K562 (cell line): ENCODE measurements around the gene COL4A2. TPM values are rescaled to one million over a fixed set of nuclear protein-coding genes. Genes with fewer than 3 reads are reported as not detected.

ENCODE experiments used
- ATAC-seq: fragments of 200-7000 bp; cut with Tn5 transposase; 3 replicates; pipeline ENCODE4 v1.9.1; 2020; ENCODE audit warnings: moderate library complexity
- BruUV-seq: library from RNA; stranded (reverse); fragments of 400-500 nt; replicated peaks from 2 replicates; lab custom pipeline; 2021; lab: Mats Ljungman, UMichigan
- CTCF ChIA-PET: fragments of 300-600 bp; formaldehyde crosslinking; extraction: SDS; loops from one replicate; lab custom pipeline; 2021; ENCODE audit warnings: low intra/inter-chr PET ratio; lab: Yijun Ruan, JAX
- POLR2A ChIA-PET: fragments of 300-600, 350-650 bp; sonication (Branson Sonifier 250); formaldehyde crosslinking; extraction: SDS; loops from one replicate; lab custom pipeline; 2021; ENCODE audit warnings: antibody characterized with exemption, inconsistent platforms; lab: Yijun Ruan, JAX
- DNase-seq, 4 experiments: peaks; one replicate each; pipeline versions ENCODE4 v3.0.0 to v3.0.0-alpha.2; 2011 to 2018; ENCODE audit warnings: low spot score in 3 of 4, mixed read lengths in 3 of 4; ENCODE audit errors: extremely low read depth in 1 of 4
- FAIRE-seq: peaks from 2 replicates; lab custom pipeline; 2011; peaks lifted over from hg19 to GRCh38; lab: Jason Lieb, UNC
- H2AFZ ChIP-seq: 2 replicates; pipeline ENCODE4 v1.6.0; 2011; ENCODE audit warnings: low read depth, low read length, control low read depth, inconsistent platforms
- H3K27ac ChIP-seq: fragments of 200-600 bp; 3 replicates; pipeline ENCODE4 v1.8.0; 2011; ENCODE audit warnings: low read depth, mild to moderate bottlenecking, control low read depth, inconsistent platforms, low read length, moderate library complexity, mixed read lengths; ENCODE audit errors: extremely low read depth
- H3K27me3 ChIP-seq, 2 experiments: fragments of 300-600 bp in 1 of 2; 2 replicates in 1 of 2; 3 replicates in 1 of 2; pipeline versions ENCODE4 v1.6.0 to v1.8.0; 2011; ENCODE audit warnings: inconsistent platforms in 2 of 2, low read length in 2 of 2, mild to moderate bottlenecking in 1 of 2, mixed read lengths in 1 of 2, moderate library complexity in 1 of 2; ENCODE audit not compliant: control insufficient read depth in 2 of 2, insufficient read depth in 2 of 2
- H3K36me3 ChIP-seq: fragments of 300-600 bp; 3 replicates; pipeline ENCODE4 v1.8.0; 2011; ENCODE audit warnings: mild to moderate bottlenecking, low read length, inconsistent platforms; ENCODE audit not compliant: control insufficient read depth, insufficient read depth
- H3K4me1 ChIP-seq, 2 experiments: fragments of 200-600 bp in 1 of 2; replicated peaks in 1 of 2; 2 replicates in 1 of 2; 3 replicates in 1 of 2; pipeline versions ENCODE4 v1.5.1 to v1.8.0; 2011; ENCODE audit warnings: inconsistent platforms in 2 of 2, low read length in 2 of 2, mild to moderate bottlenecking in 1 of 2, mixed read lengths in 1 of 2, moderate library complexity in 1 of 2; ENCODE audit not compliant: control insufficient read depth in 2 of 2, insufficient read depth in 2 of 2
- H3K4me2 ChIP-seq: 2 replicates; pipeline ENCODE4 v1.6.1; 2011; ENCODE audit warnings: low read length, control low read depth, inconsistent platforms, mixed read lengths; ENCODE audit not compliant: insufficient read depth
- H3K4me3 ChIP-seq: fragments of 200-600 bp; sonication (generic), shearing (Covaris generic); 2 replicates; pipeline ENCODE4 v1.5.1; 2016; ENCODE audit warnings: control low read depth, inconsistent platforms
- H3K79me2 ChIP-seq: fragments of 200-600 bp; 3 replicates; pipeline ENCODE4 v1.8.0; 2011; ENCODE audit warnings: low read length, inconsistent platforms; ENCODE audit not compliant: control insufficient read depth, insufficient read depth
- H3K9ac ChIP-seq, 2 experiments: 2 replicates each; pipeline versions ENCODE4 v1.6.0 to v1.6.1; 2011; ENCODE audit warnings: low read depth in 2 of 2, low read length in 2 of 2, control low read depth in 1 of 2, inconsistent platforms in 1 of 2, mild to moderate bottlenecking in 1 of 2, mixed read lengths in 1 of 2; ENCODE audit not compliant: insufficient read depth in 1 of 2
- H3K9me1 ChIP-seq: one replicate; pipeline ENCODE4 v1.6.0; 2011; ENCODE audit warnings: inconsistent platforms, mild to moderate bottlenecking, low read length, moderate library complexity; ENCODE audit not compliant: control insufficient read depth, insufficient read depth
- H3K9me3 ChIP-seq: replicated peaks from 2 replicates; pipeline ENCODE4 v1.5.1; 2011; ENCODE audit warnings: low read depth, low read length, inconsistent platforms; ENCODE audit not compliant: control insufficient read depth, insufficient read depth
- H4K20me1 ChIP-seq: replicated peaks from 2 replicates; pipeline ENCODE4 v1.6.1; 2011; ENCODE audit warnings: low read length, inconsistent platforms, mixed read lengths; ENCODE audit not compliant: control insufficient read depth, insufficient read depth
- CBFB ChIP-seq: sonication (generic); formaldehyde crosslinking; IDR thresholded peaks from 2 replicates; pipeline ENCODE4 v1.4.0; 2020; ENCODE audit warnings: mild to moderate bottlenecking, missing genetic modification reagents
- EP300 ChIP-seq: IDR thresholded peaks from 2 replicates; pipeline ENCODE4 v1.6.1; 2012; ENCODE audit warnings: low read length, improper control_type of control experiment
- NFATC3 ChIP-seq: fragments of 450-650 bp; IDR thresholded peaks from 2 replicates; pipeline ENCODE4 v1.6.1; 2017; ENCODE audit warnings: mild to moderate bottlenecking
- NFE2L1 ChIP-seq: fragments of 450-650 bp; IDR thresholded peaks from 2 replicates; pipeline ENCODE4 v1.6.1; 2016; ENCODE audit warnings: missing genetic modification characterization, low read depth, mild to moderate bottlenecking, missing compliant biosample characterization, moderate library complexity, borderline replicate concordance
- NFIC ChIP-seq: fragments of 450-650 bp; IDR thresholded peaks from 2 replicates; pipeline ENCODE4 v1.6.1; 2017; ENCODE audit warnings: mild to moderate bottlenecking, inconsistent platforms
- NR3C1 ChIP-seq: sonication (generic); formaldehyde crosslinking; IDR thresholded peaks from 2 replicates; pipeline ENCODE4 v1.8.1; 2022; ENCODE audit warnings: missing genetic modification reagents
- POLR2AphosphoS2 ChIP-seq: IDR thresholded peaks from 2 replicates; pipeline ENCODE4 v1.6.1; 2012; ENCODE audit warnings: low read length, improper control_type of control experiment
- POLR3A ChIP-seq: IDR thresholded peaks from 2 replicates; pipeline ENCODE4 v1.6.1; 2011; ENCODE audit warnings: borderline replicate concordance, mild to moderate bottlenecking, moderate library complexity; ENCODE audit not compliant: insufficient read length, insufficient read depth; ENCODE audit errors: extremely low read depth
- USF1 ChIP-seq: sonication (generic); formaldehyde crosslinking; IDR thresholded peaks from 2 replicates; pipeline ENCODE4 v1.9.0; 2022; ENCODE audit warnings: mild to moderate bottlenecking, missing genetic modification reagents
- YY1 ChIP-seq, 3 experiments: IDR thresholded peaks; 2 replicates each; pipeline ENCODE4 v1.6.1; 2011; ENCODE audit warnings: low read length in 2 of 3, mild to moderate bottlenecking in 2 of 3, moderate library complexity in 2 of 3, borderline replicate concordance in 1 of 3, control low read depth in 1 of 3, low read depth in 1 of 3; ENCODE audit not compliant: insufficient read depth in 3 of 3, insufficient replicate concordance in 2 of 3, control insufficient read depth in 1 of 3, insufficient read length in 1 of 3; ENCODE audit errors: extremely low read depth in 1 of 3
- ZNF197 ChIP-seq: fragments of 200-800 bp; sonication (Bioruptor generic); IDR thresholded peaks from 2 replicates; pipeline ENCODE4 v1.6.1; 2016; ENCODE audit warnings: low read depth, missing genetic modification characterization, missing compliant biosample characterization
- ZNF280A ChIP-seq: fragments of 450-650 bp; IDR thresholded peaks from 2 replicates; pipeline ENCODE4 v1.6.1; 2018; ENCODE audit warnings: mild to moderate bottlenecking, low read depth; ENCODE audit not compliant: partially characterized antibody
- ZNF511 ChIP-seq: sonication (generic); formaldehyde crosslinking; IDR thresholded peaks from 2 replicates; pipeline ENCODE4 v1.8.0; 2022; ENCODE audit warnings: mild to moderate bottlenecking, missing genetic modification reagents
- WGBS: fragments of 100-300 bp; shearing (Covaris generic); methylation state at CpG from one replicate; pipeline ENCODE4 v1.1.6; 2016; ENCODE audit warnings: low coverage, mixed read lengths; ENCODE audit not compliant: insufficient coverage; ENCODE audit errors: missing lambda C conversion rate; 5-methylcytosine and 5-hydroxymethylcytosine counted together
- in situ Hi-C: fragments of 300-500 bp; cut with MboI; formaldehyde crosslinking; loops from 4 replicates; pipeline ENCODE4 v1.15.0; 2018; ENCODE audit warnings: inconsistent platforms, mixed read lengths
- intact Hi-C: fragments of 100-400 bp; cut with micrococcal nuclease; formaldehyde crosslinking; loops from 2 replicates; pipeline ENCODE4 v1.14.2; 2022
- polyA plus RNA-seq, 8 experiments: library from polyadenylated mRNA; depleted of rRNA in 4 of 8; stranded (reverse) in 5 of 8; unstranded in 3 of 8; fragments of >200 nt; fragmentation: Nextera tagmentation in 2 of 8; fragmentation: Illumina TruSeq in 1 of 8; extraction: Ambion mirVana in 2 of 8; extraction: Trizol in 1 of 8; gene quantifications; 2 replicates each; pipeline versions ENCODE4 v1.2.1 to v1.2.3, GENCODE V29; 2011 to 2014; ENCODE audit warnings: inconsistent platforms in 1 of 8, missing spikeins in 1 of 8
- total RNA-seq, 7 experiments: library from RNA; depleted of rRNA in 6 of 7; stranded (reverse); fragments of >200 nt in 6 of 7; fragmentation: Illumina TruSeq in 2 of 7; extraction: Trizol in 2 of 7; gene quantifications; 2 replicates each; pipeline versions ENCODE4 v1.2.1 to v1.2.3, GENCODE V29; 2011 to 2021; ENCODE audit warnings: low replicate concordance in 1 of 7

COL4A2 gene
- total and polyA plus RNA-seq, 9 of the 15 experiments (the other 6 are each of a cell fraction or from before 2014, with no cell fraction given), result 0.13 to 15.2 (median 8.1) TPM

- no peak overlapping the region for H2AFZ ChIP-seq
- no peaks in the 10 kb centered on the region for H3K79me2 ChIP-seq
- peaks cover 0 to 31% of the 10 kb centered on the region in 2 experiments; a peak in 3 of 5 replicates for H3K27me3 ChIP-seq
- CTCF ChIA-PET, result no interaction called here
- FAIRE-seq, result no peak
- H4K20me1 ChIP-seq, result no peaks in the 10 kb centered on the region
- no peak overlapping the region for H3K27ac ChIP-seq
- H3K9me1 ChIP-seq, result no peaks in the 10 kb centered on the region
- 0% methylated on average over 5 of the region's 5 CpGs for WGBS
- no peak overlapping the region for H3K9ac ChIP-seq
- in situ Hi-C loops (no loop called here), intact Hi-C loops (no loop called here)
- H3K4me3 ChIP-seq, result no peak overlapping the region
- H3K36me3 ChIP-seq, result no peaks in the 10 kb centered on the region
- no peaks in the 10 kb centered on the region for H3K9me3 ChIP-seq
- TF ChIP-seq EP300 (no peak), NR3C1 (CRISPR knock-in tag) (no peak), ZNF197 (CRISPR knock-in tag) (no peak)
- TF ChIP-seq, all 486 proteins: peak for 0
- DNase-seq (no peak), ATAC-seq (no peak)
- Histone ChIP-seq H3K4me1 (no peaks in the 10 kb centered on the region), H3K4me2 (no peak overlapping the region)
- POLR2A ChIA-PET, result no interaction called here
- BruUV-seq, result no TSS peak
Observed at GRCh38 chr13:110349239-110349638, 42.2 kb downstream of the COL4A2 start.

- BruUV-seq, result no TSS peak
- Histone ChIP-seq H3K4me1 (no peaks in the 10 kb centered on the region), H3K27me3 (peaks cover 0 to 28% of the 10 kb centered on the region in 2 experiments; a peak in 2 of 5 replicates), H3K4me3 (no peak overlapping the region), H2AFZ (no peak overlapping the region), H3K4me2 (no peak overlapping the region), H3K27ac (no peak overlapping the region), H4K20me1 (no peaks in the 10 kb centered on the region), H3K79me2 (no peaks in the 10 kb centered on the region), H3K9ac (no peak overlapping the region), H3K9me1 (no peaks in the 10 kb centered on the region), H3K36me3 (no peaks in the 10 kb centered on the region), H3K9me3 (no peaks in the 10 kb centered on the region)
- FAIRE-seq (no peak), DNase-seq (no peak), ATAC-seq (no peak)
- WGBS, result 0% methylated on average over 1 of the region's 1 CpG
- ChIA-PET POLR2A (no interaction called here), CTCF (no interaction called here)
- in situ Hi-C loops (no loop called here), intact Hi-C loops (no loop called here)
- TF ChIP-seq POLR2AphosphoS2 (no peak), USF1 (CRISPR knock-in tag) (no peak), NFATC3 (no peak), YY1 (IDR thresholded peaks at IDR 0.05; ENCODE audit: borderline replicate concordance in 1 of 3, control insufficient read depth in 1 of 3, extremely low read depth in 1 of 3, insufficient read depth in 3 of 3, insufficient read length in 1 of 3, insufficient replicate concordance in 2 of 3, low read depth in 1 of 3, low read length in 2 of 3) (no peak), NFIC (no peak), CBFB (CRISPR knock-in tag) (no peak), ZNF511 (CRISPR knock-in tag) (no peak), ZNF280A (no peak), POLR3A (no peak), NFE2L1 (tag) (no peak)
Observed at GRCh38 chr13:110350049-110350448, 43.0 kb downstream of the COL4A2 start.
